ENCODE results near the gene APOLD1.

DNA sequence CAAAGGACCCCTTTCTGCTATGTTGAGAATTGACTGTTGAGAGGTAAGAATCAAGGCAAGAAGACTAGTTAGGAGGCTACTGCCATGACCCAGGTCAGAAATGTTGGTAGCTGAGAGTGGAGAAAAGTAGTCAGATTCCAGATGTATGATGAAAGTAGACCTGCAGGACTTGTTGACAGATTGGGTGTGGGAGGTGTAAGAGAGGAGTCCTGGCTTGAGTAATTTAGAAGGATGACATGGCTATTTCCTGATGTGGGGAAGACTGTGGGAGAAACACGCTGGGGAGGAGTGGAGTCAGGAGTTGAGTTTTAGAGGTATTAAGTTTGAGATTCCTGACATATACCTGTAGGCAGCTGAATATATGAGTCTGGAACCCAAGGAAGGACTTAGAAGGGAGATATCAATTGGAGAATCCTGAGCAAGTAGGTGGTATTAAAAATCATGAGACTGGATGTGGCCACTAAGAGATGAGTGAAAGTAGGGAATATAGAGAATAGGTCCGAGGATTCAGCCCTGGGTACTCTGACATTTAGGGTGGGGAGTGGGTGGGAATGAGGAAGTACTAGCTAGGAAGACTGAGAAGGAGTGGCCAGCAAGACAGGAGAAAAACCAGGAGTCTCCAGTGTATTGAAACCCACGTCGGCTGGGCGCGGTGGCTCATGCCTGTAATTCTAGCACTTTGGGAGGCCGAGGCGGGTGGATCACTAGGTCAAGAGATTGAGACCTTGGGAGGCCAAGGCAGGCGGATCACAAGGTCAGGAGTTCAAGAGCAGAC is 15.1 kb downstream of the APOLD1 start:
- TF ChIP-seq, protein P1, sequence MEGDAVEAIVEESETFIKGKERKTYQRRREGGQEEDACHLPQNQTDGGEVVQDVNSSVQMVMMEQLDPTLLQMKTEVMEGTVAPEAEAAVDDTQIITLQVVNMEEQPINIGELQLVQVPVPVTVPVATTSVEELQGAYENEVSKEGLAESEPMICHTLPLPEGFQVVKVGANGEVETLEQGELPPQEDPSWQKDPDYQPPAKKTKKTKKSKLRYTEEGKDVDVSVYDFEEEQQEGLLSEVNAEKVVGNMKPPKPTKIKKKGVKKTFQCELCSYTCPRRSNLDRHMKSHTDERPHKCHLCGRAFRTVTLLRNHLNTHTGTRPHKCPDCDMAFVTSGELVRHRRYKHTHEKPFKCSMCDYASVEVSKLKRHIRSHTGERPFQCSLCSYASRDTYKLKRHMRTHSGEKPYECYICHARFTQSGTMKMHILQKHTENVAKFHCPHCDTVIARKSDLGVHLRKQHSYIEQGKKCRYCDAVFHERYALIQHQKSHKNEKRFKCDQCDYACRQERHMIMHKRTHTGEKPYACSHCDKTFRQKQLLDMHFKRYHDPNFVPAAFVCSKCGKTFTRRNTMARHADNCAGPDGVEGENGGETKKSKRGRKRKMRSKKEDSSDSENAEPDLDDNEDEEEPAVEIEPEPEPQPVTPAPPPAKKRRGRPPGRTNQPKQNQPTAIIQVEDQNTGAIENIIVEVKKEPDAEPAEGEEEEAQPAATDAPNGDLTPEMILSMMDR (IDR thresholded peaks at IDR 0.05; ENCODE audit: insufficient read depth, low read depth, low read length) = no peak
- no peak for TF ChIP-seq EZH2 (IDR thresholded peaks at IDR 0.05; ENCODE audit: insufficient read depth, low read length)
